ENCODE results near the gene ZNF644.

DNA sequence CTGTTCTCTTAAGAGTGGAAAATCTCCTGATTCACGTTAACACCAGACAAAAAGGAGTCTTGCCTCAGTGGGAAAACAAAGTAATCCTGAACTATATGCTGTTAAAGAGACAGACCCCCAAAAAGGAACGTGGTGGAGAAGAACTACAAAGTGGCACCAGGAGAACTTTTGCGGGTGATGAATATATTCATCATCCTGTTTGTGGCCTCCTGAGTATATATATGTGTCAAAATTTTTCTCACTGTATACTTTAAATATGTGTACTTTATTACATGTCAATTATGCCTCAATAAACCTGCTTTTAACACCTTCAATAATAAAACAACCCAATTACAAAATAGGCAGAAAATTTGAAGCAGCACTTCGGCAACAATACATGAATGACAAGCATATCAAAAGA is 31.1 kb downstream of the ZNF644 start:
- TF ChIP-seq POLR2A (IDR thresholded peaks at IDR 0.05; ENCODE audit: low read length): no peak
- TF ChIP-seq GATA1 (IDR thresholded peaks at IDR 0.05; ENCODE audit: low read depth, low read length): no peak

All from erythroblast (primary cell).